Upper lobe of right lung (tissue), 1 donor: ENCODE measurements around the gene PLD3. TPM values are rescaled to one million over a fixed set of nuclear protein-coding genes. Genes with fewer than 3 reads are reported as not detected.

Experiments used
- ATAC-seq: fragments of 200-7000 bp; cut with Tn5 transposase; one replicate; pipeline ENCODE4 v1.9.1; 2020; ENCODE audit warnings: mild to moderate bottlenecking, moderate library complexity
- DNase-seq: peaks from one replicate; pipeline ENCODE4 v3.0.0-alpha.2; 2020
- H3K27ac ChIP-seq: fragments of 200-600 bp; one replicate; pipeline ENCODE4 v1.8.0; 2022
- H3K27me3 ChIP-seq: fragments of 200-600 bp; one replicate; pipeline ENCODE4 v1.8.0; 2022; ENCODE audit warnings: mild to moderate bottlenecking
- H3K36me3 ChIP-seq: fragments of 200-600 bp; one replicate; pipeline ENCODE4 v1.8.0; 2022
- H3K4me1 ChIP-seq: fragments of 200-600 bp; one replicate; pipeline ENCODE4 v1.8.0; 2022
- H3K4me3 ChIP-seq: fragments of 200-600 bp; one replicate; pipeline ENCODE4 v1.8.0; 2022; ENCODE audit warnings: mild to moderate bottlenecking
- H3K9me3 ChIP-seq: fragments of 200-600 bp; one replicate; pipeline ENCODE4 v1.8.0; 2022
- intact Hi-C: fragments of 100-400 bp; cut with DNase I; formaldehyde crosslinking; loops from one replicate; pipeline ENCODE4 v1.11.0; 2022
- total RNA-seq: library from RNA; stranded (reverse); fragmentation: NEBNext Ultra II Directional; extraction: Animal tissue kit (Norgen Biotek cat#: 25700); gene quantifications from one replicate; pipeline ENCODE4 v1.2.1, GENCODE V29; 2021
- TF ChIP-seq, protein P1 (sequence below): fragments of 200-600 bp; IDR thresholded peaks from one replicate; pipeline ENCODE4 v1.8.0; 2022; ENCODE audit warnings: antibody characterized with exemption
- donor health status: DM: no; HTN: yes; CAD: no; lungs with severe emphysema.

The PLD3 gene
- total RNA-seq, 1 donor from 2014 or later: 432 TPM

GRCh38 chr19:40393894-40394815, 45.7 kb downstream of the PLD3 start:
- TF ChIP-seq, protein P1, sequence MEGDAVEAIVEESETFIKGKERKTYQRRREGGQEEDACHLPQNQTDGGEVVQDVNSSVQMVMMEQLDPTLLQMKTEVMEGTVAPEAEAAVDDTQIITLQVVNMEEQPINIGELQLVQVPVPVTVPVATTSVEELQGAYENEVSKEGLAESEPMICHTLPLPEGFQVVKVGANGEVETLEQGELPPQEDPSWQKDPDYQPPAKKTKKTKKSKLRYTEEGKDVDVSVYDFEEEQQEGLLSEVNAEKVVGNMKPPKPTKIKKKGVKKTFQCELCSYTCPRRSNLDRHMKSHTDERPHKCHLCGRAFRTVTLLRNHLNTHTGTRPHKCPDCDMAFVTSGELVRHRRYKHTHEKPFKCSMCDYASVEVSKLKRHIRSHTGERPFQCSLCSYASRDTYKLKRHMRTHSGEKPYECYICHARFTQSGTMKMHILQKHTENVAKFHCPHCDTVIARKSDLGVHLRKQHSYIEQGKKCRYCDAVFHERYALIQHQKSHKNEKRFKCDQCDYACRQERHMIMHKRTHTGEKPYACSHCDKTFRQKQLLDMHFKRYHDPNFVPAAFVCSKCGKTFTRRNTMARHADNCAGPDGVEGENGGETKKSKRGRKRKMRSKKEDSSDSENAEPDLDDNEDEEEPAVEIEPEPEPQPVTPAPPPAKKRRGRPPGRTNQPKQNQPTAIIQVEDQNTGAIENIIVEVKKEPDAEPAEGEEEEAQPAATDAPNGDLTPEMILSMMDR: no peak
- DNase-seq: no peak

DNA sequence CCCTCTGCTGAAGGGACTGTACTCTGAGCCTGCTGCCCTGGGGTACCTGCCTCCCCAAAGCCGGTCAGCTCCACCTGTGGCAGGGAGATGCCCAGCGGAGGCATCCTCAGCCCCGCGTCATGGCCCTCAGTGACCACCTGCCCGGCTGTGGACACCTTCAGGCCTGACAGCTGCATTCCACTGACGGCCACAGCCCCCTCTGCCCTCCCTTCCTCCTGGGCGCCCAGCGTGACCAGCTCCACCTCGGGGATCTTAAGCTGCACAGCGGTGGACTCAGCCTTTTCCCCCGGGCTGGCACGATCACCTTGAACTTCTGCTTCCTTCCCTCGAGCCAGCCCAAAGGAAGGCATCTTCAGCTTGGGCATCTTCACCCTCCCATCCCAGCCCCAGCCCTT, 46.3 kb downstream of the PLD3 start:
- ATAC-seq: no peak
- Histone ChIP-seq H3K27me3 (no peaks in the 10 kb centered on the region), H3K4me3 (no peak overlapping the region), H3K36me3 (no peaks in the 10 kb centered on the region), H3K9me3 (no peaks in the 10 kb centered on the region), H3K27ac (no peak overlapping the region), H3K4me1 (peaks cover 17% of the 10 kb centered on the region)
- TF ChIP-seq, protein P1: no peak
- intact Hi-C loops: no loop called here
- no peak for DNase-seq

More at GRCh38 chr19:40393894-40394815, 45.7 kb downstream of the PLD3 start:
- ATAC-seq: no peak
- no peaks in the 10 kb centered on the region for H3K27me3 ChIP-seq
- H3K9me3 ChIP-seq: no peaks in the 10 kb centered on the region
- no peaks in the 10 kb centered on the region for H3K36me3 ChIP-seq
- no peak overlapping the region for H3K4me3 ChIP-seq
- no peak overlapping the region for H3K27ac ChIP-seq
- intact Hi-C loops: no loop called here
- peaks cover 17% of the 10 kb centered on the region for H3K4me1 ChIP-seq

DNA sequence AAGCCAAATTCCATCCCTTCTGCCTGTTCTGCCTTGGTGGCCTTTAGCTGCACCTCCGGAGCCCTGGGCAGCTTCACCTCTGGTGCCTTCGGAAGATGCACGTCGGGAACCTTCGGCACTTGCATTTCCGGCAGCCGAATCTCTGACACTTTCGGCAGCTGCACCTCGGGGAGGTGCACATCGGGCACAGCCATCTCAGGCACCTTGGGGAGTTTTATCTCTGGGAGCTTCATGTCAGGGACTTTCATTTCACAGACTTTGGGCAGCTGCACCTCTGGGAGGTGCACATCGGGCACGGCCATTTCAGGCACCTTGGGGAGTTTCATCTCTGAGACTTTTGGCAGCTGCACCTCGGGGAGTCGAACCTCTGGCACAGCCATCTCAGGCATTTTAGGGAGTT, 47.5 kb downstream of the PLD3 start:
- Histone ChIP-seq H3K27ac (no peak overlapping the region), H3K4me3 (no peak overlapping the region), H3K4me1 (peaks cover 17% of the 10 kb centered on the region), H3K9me3 (no peaks in the 10 kb centered on the region), H3K27me3 (no peaks in the 10 kb centered on the region), H3K36me3 (no peaks in the 10 kb centered on the region)
- TF ChIP-seq, protein P1: no peak
- ATAC-seq (no peak), DNase-seq (no peak)
- intact Hi-C loops: no loop called here

- Histone ChIP-seq H3K9me3 (no peaks in the 10 kb centered on the region), H3K27ac (no peak overlapping the region), H3K36me3 (no peaks in the 10 kb centered on the region), H3K27me3 (no peaks in the 10 kb centered on the region), H3K4me1 (peaks cover 16% of the 10 kb centered on the region), H3K4me3 (no peak overlapping the region)
- ATAC-seq: no peak
- DNase-seq: no peak
- intact Hi-C loops: no loop called here
- TF ChIP-seq, protein P1: no peak
Observed at GRCh38 chr19:40396886-40397567, 48.5 kb downstream of the PLD3 start.

- Histone ChIP-seq H3K27me3 (no peaks in the 10 kb centered on the region), H3K27ac (no peak overlapping the region), H3K9me3 (no peaks in the 10 kb centered on the region), H3K4me3 (no peak overlapping the region), H3K4me1 (peaks cover 10% of the 10 kb centered on the region), H3K36me3 (no peaks in the 10 kb centered on the region)
- TF ChIP-seq, protein P1: no peak
- intact Hi-C loops: no loop called here
- DNase-seq (no peak), ATAC-seq (no peak)
Observed at GRCh38 chr19:40397568-40397906, 49.0 kb downstream of the PLD3 start.
